Mucosa of descending colon (tissue), 3 donors: ENCODE data around the gene TFCP2. TPM values are rescaled to one million over a fixed set of nuclear protein-coding genes. Genes with fewer than 3 reads are reported as not detected.

ENCODE experiments used
- ATAC-seq: fragments of 200-7000 bp; cut with Tn5 transposase; one replicate; pipeline ENCODE4 v1.9.1; 2020; ENCODE audit warnings: mild to moderate bottlenecking, moderate library complexity
- DNase-seq, 3 donors: peaks; one replicate each; pipeline ENCODE4 v3.0.0-alpha.2; 2020
- H3K36me3 ChIP-seq: fragments of 200-600 bp; one replicate; pipeline ENCODE4 v1.8.0; 2021; ENCODE audit warnings: low read depth, mild to moderate bottlenecking
- H3K4me1 ChIP-seq: fragments of 200-600 bp; one replicate; pipeline ENCODE4 v1.8.0; 2021; ENCODE audit warnings: low read depth, mild to moderate bottlenecking
- H3K4me3 ChIP-seq: fragments of 200-600 bp; one replicate; pipeline ENCODE4 v1.8.0; 2021; ENCODE audit warnings: mild to moderate bottlenecking
- H3K9me3 ChIP-seq: fragments of 200-600 bp; one replicate; pipeline ENCODE4 v1.8.0; 2021; ENCODE audit warnings: mild to moderate bottlenecking
- intact Hi-C, 2 donors: fragments of 100-400 bp; cut with DNase I in 1 of 2; cut with micrococcal nuclease in 1 of 2; formaldehyde crosslinking; loops; one replicate each; pipeline versions ENCODE4 v1.11.0 to v1.11.1; 2022; cut with DNase I, micrococcal nuclease
- total RNA-seq, 3 donors: library from RNA; stranded (reverse); fragmentation: NEBNext Ultra II Directional in 2 of 3; extraction: Animal tissue kit (Norgen Biotek cat#: 25700) in 2 of 3; gene quantifications; one replicate each; pipeline versions ENCODE4 v1.2.1 to v1.2.4, GENCODE V29; 2021 to 2023
- TF ChIP-seq, protein P1 (sequence below): fragments of 200-600 bp; IDR thresholded peaks from one replicate; pipeline ENCODE4 v1.8.0; 2022; ENCODE audit warnings: antibody characterized with exemption, mild to moderate bottlenecking
- donor health status: DM: no; HTN: no; CAD: no; lungs with moderate emphysema.
- donor health status: DM: no; HTN: no; CAD: no.
- donor health status: DM: no; HTN: yes; CAD: no.

The TFCP2 gene
- total RNA-seq, 3 donors from 2014 or later = 28.3 to 31.4 (median 28.4) TPM

DNA sequence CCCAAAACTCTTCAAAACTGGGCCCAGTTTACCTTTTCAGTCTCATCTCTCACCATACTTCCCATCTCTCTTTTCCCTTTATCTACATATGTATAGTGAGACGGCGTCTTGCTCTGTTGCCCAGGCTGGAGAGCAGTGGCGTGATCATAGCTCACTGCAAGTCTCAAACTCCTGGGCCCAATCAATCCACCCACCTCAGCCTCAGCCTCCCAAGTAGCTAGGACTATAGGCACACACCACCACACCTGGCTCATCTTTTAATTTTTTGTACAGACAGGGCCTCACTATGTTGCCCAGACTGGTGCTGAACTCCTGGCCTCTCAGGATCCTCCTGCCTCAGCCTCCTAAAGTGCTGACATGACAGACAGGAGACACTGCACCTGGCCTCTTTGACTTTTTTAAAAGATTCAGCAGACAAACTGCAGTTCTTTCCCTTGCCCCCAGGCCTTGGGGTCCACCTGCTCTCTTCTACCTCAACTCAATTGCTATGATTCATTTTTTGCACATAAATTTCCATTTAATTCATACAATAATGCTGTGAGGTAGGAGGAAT, 33.6 kb downstream of the TFCP2 start:
- Histone ChIP-seq H3K9me3 (no peaks in the 10 kb centered on the region), H3K36me3 (no peaks in the 10 kb centered on the region), H3K4me1 (no peaks in the 10 kb centered on the region), H3K4me3 (no peak overlapping the region)
- intact Hi-C loops = no loop called here
- TF ChIP-seq, protein P1, sequence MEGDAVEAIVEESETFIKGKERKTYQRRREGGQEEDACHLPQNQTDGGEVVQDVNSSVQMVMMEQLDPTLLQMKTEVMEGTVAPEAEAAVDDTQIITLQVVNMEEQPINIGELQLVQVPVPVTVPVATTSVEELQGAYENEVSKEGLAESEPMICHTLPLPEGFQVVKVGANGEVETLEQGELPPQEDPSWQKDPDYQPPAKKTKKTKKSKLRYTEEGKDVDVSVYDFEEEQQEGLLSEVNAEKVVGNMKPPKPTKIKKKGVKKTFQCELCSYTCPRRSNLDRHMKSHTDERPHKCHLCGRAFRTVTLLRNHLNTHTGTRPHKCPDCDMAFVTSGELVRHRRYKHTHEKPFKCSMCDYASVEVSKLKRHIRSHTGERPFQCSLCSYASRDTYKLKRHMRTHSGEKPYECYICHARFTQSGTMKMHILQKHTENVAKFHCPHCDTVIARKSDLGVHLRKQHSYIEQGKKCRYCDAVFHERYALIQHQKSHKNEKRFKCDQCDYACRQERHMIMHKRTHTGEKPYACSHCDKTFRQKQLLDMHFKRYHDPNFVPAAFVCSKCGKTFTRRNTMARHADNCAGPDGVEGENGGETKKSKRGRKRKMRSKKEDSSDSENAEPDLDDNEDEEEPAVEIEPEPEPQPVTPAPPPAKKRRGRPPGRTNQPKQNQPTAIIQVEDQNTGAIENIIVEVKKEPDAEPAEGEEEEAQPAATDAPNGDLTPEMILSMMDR = no peak
- DNase-seq = no peak
- no peak for ATAC-seq

DNA sequence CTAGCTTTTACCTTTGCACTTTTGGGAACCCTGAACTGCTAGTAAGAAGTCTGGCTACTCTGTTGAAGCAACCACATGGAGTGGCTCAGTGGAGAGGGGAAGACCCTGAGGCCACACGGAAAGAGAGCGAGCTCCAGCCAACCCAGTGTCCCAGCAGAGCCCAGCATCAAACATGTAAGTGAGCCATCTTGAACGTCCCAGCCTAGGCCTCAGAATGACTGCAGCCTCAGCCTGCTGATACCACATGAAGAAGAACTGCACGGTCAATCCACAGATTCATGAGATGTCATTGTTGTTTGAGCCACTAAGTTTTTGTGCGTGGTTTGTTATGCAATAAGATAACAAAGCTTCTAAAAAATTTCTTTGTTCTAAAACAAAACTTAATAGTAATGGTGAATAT, 40.2 kb downstream of the TFCP2 start:
- Histone ChIP-seq H3K9me3 (no peaks in the 10 kb centered on the region), H3K4me3 (no peak overlapping the region), H3K4me1 (no peaks in the 10 kb centered on the region), H3K36me3 (no peaks in the 10 kb centered on the region)
- no peak for DNase-seq
- intact Hi-C loops = no loop called here
- no peak for ATAC-seq
- TF ChIP-seq, protein P1 = no peak

DNA sequence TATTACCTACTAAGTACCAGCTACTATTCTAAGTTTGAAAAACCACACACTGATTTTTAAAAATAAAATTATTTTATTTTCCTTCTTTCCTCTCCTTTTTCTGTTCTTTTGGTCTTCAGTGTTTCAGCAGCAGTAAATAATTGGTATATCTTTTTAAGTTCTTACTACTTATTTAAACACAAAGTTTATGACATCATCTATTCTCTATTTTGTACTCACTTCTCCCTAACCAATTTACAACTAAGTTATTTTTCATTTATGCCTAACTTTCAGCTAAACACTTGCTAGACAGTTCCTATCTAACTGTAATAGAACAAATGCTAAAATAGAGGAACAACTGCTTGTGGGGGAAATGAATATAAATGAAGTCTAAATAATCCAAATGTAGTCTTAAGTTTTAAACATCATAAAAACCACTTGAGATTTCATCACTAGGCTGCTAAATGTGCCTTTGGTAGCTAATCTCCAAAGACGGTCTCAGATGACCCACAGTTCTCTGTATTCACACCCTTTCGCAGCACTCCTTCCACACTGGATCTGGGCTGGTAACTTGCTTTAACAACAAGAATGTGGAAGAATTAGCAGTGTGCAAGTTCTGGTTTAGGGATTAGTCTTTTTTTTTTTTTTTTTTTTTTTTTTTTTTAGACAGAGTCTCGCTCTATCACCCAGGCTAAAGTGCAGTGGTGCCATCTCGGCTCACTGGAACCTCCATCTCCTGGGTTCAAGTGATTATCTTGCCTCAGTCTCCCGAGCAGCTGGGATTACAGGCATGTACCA, 41.0 kb downstream of the TFCP2 start:
- ATAC-seq = no peak
- H3K4me3 ChIP-seq = no peak overlapping the region
- no peaks in the 10 kb centered on the region for H3K4me1 ChIP-seq
- TF ChIP-seq, protein P1 = no peak
- intact Hi-C loops = no loop called here
- no peaks in the 10 kb centered on the region for H3K36me3 ChIP-seq
- DNase-seq = no peak
- H3K9me3 ChIP-seq = no peaks in the 10 kb centered on the region

DNA sequence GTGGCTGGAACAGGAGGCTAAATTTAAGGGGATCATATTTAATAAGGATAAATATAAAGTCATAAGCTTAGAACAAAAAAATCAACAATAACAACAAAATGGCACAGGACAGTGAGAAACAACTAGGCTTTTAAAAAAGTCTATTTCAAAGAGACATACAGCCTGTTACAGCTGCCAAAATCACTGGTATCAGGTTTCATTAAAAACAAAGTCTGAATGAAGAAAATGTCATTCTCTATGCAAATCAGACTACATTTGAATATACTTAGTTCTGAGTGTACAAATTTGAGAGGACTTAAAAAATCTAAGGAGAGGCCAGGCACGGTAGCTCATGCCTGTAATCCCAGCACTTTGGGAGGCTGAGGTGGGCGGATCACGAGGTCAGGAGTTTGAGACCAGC, 44.0 kb downstream of the TFCP2 start:
- TF ChIP-seq, protein P1 = no peak
- Histone ChIP-seq H3K4me1 (no peaks in the 10 kb centered on the region), H3K9me3 (no peaks in the 10 kb centered on the region), H3K36me3 (no peaks in the 10 kb centered on the region), H3K4me3 (no peak overlapping the region)
- DNase-seq (no peak), ATAC-seq (no peak)
- intact Hi-C loops = no loop called here

DNA sequence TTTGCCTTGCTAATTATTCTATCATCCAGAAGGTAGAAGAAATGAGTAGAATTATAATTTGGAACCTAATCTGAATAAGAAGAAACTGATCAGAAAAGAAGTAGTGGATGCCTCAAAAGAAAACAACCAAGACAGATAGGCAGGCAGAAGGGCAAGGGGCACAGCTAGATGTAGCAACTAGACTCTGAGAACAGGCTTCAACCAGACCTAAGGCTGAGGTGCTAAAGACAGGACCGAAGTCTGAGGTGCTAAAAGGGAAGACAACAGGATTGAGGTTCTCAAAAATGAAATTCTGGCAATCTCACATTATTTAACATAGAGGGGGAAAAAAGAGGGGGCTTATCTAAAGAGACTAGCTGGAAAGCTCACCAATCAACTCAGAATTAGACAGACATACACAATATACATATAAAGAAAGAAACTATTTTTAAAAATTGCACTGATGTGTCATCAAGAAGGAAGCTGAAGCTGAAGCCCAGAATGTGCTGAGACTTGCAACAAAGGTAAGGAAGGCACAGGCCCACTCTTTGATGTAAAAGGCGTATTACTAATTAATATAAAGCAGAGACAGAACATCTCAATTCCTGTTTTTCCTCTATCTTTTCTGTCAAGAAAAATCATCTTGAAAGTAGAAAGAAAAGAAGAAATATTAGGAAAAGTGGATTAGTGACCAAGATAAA, 45.7 kb downstream of the TFCP2 start:
- no peak for ATAC-seq
- intact Hi-C loops = no loop called here

More for the DNA sequence above, 45.7 kb downstream of the TFCP2 start:
- Histone ChIP-seq H3K9me3 (no peaks in the 10 kb centered on the region), H3K4me3 (no peak overlapping the region), H3K4me1 (no peaks in the 10 kb centered on the region), H3K36me3 (no peaks in the 10 kb centered on the region)
- TF ChIP-seq, protein P1 = no peak
- DNase-seq = no peak
